K562 (cell line): ENCODE results near the gene CNOT4. TPM values are rescaled to one million over a fixed set of nuclear protein-coding genes. Genes with fewer than 3 reads are reported as not detected.
A peak's percentile ranks its signal among the peaks of the same experiment; 100 is the strongest.

Experiments used
- ATAC-seq: fragments of 200-7000 bp; cut with Tn5 transposase; 3 replicates; pipeline ENCODE4 v1.9.1; 2020; ENCODE audit warnings: moderate library complexity
- BruUV-seq: library from RNA; stranded (reverse); fragments of 400-500 nt; replicated peaks from 2 replicates; lab custom pipeline; 2021; lab: Mats Ljungman, UMichigan
- CTCF ChIA-PET: fragments of 300-600 bp; formaldehyde crosslinking; extraction: SDS; loops from one replicate; lab custom pipeline; 2021; ENCODE audit warnings: low intra/inter-chr PET ratio; lab: Yijun Ruan, JAX
- POLR2A ChIA-PET: fragments of 300-600, 350-650 bp; sonication (Branson Sonifier 250); formaldehyde crosslinking; extraction: SDS; loops from one replicate; lab custom pipeline; 2021; ENCODE audit warnings: antibody characterized with exemption, inconsistent platforms; lab: Yijun Ruan, JAX
- DNase-seq, 4 experiments: peaks; one replicate each; pipeline versions ENCODE4 v3.0.0 to v3.0.0-alpha.2; 2011 to 2018; ENCODE audit warnings: low spot score in 3 of 4, mixed read lengths in 3 of 4; ENCODE audit errors: extremely low read depth in 1 of 4
- FAIRE-seq: peaks from 2 replicates; lab custom pipeline; 2011; peaks lifted over from hg19 to GRCh38; lab: Jason Lieb, UNC
- H2AFZ ChIP-seq: 2 replicates; pipeline ENCODE4 v1.6.0; 2011; ENCODE audit warnings: low read depth, low read length, control low read depth, inconsistent platforms
- H3K27ac ChIP-seq: fragments of 200-600 bp; 3 replicates; pipeline ENCODE4 v1.8.0; 2011; ENCODE audit warnings: low read depth, mild to moderate bottlenecking, control low read depth, inconsistent platforms, low read length, moderate library complexity, mixed read lengths; ENCODE audit errors: extremely low read depth
- H3K27me3 ChIP-seq, 2 experiments: fragments of 300-600 bp in 1 of 2; 2 replicates in 1 of 2; 3 replicates in 1 of 2; pipeline versions ENCODE4 v1.6.0 to v1.8.0; 2011; ENCODE audit warnings: inconsistent platforms in 2 of 2, low read length in 2 of 2, mild to moderate bottlenecking in 1 of 2, mixed read lengths in 1 of 2, moderate library complexity in 1 of 2; ENCODE audit not compliant: control insufficient read depth in 2 of 2, insufficient read depth in 2 of 2
- H3K36me3 ChIP-seq: fragments of 300-600 bp; 3 replicates; pipeline ENCODE4 v1.8.0; 2011; ENCODE audit warnings: mild to moderate bottlenecking, low read length, inconsistent platforms; ENCODE audit not compliant: control insufficient read depth, insufficient read depth
- H3K4me1 ChIP-seq, 2 experiments: fragments of 200-600 bp in 1 of 2; replicated peaks in 1 of 2; 2 replicates in 1 of 2; 3 replicates in 1 of 2; pipeline versions ENCODE4 v1.5.1 to v1.8.0; 2011; ENCODE audit warnings: inconsistent platforms in 2 of 2, low read length in 2 of 2, mild to moderate bottlenecking in 1 of 2, mixed read lengths in 1 of 2, moderate library complexity in 1 of 2; ENCODE audit not compliant: control insufficient read depth in 2 of 2, insufficient read depth in 2 of 2
- H3K4me2 ChIP-seq: 2 replicates; pipeline ENCODE4 v1.6.1; 2011; ENCODE audit warnings: low read length, control low read depth, inconsistent platforms, mixed read lengths; ENCODE audit not compliant: insufficient read depth
- H3K4me3 ChIP-seq: fragments of 200-600 bp; sonication (generic), shearing (Covaris generic); 2 replicates; pipeline ENCODE4 v1.5.1; 2016; ENCODE audit warnings: control low read depth, inconsistent platforms
- H3K79me2 ChIP-seq: fragments of 200-600 bp; 3 replicates; pipeline ENCODE4 v1.8.0; 2011; ENCODE audit warnings: low read length, inconsistent platforms; ENCODE audit not compliant: control insufficient read depth, insufficient read depth
- H3K9ac ChIP-seq, 2 experiments: 2 replicates each; pipeline versions ENCODE4 v1.6.0 to v1.6.1; 2011; ENCODE audit warnings: low read depth in 2 of 2, low read length in 2 of 2, control low read depth in 1 of 2, inconsistent platforms in 1 of 2, mild to moderate bottlenecking in 1 of 2, mixed read lengths in 1 of 2; ENCODE audit not compliant: insufficient read depth in 1 of 2
- H3K9me1 ChIP-seq: one replicate; pipeline ENCODE4 v1.6.0; 2011; ENCODE audit warnings: inconsistent platforms, mild to moderate bottlenecking, low read length, moderate library complexity; ENCODE audit not compliant: control insufficient read depth, insufficient read depth
- H3K9me3 ChIP-seq: replicated peaks from 2 replicates; pipeline ENCODE4 v1.5.1; 2011; ENCODE audit warnings: low read depth, low read length, inconsistent platforms; ENCODE audit not compliant: control insufficient read depth, insufficient read depth
- H4K20me1 ChIP-seq: replicated peaks from 2 replicates; pipeline ENCODE4 v1.6.1; 2011; ENCODE audit warnings: low read length, inconsistent platforms, mixed read lengths; ENCODE audit not compliant: control insufficient read depth, insufficient read depth
- C11orf30 ChIP-seq: fragments of 450-650 bp; IDR thresholded peaks from 2 replicates; pipeline ENCODE4 v1.6.1; 2016; ENCODE audit warnings: low read depth, mild to moderate bottlenecking
- EP400 ChIP-seq: fragments of 450-650 bp; IDR thresholded peaks from 2 replicates; pipeline ENCODE4 v1.6.1; 2017; ENCODE audit warnings: antibody characterized with exemption, mild to moderate bottlenecking, moderate library complexity
- ETV5 ChIP-seq: sonication (generic); formaldehyde crosslinking; IDR thresholded peaks from 2 replicates; pipeline ENCODE4 v1.4.0; 2020; ENCODE audit warnings: low read depth, mild to moderate bottlenecking, missing genetic modification reagents
- ETV6 ChIP-seq, 3 experiments: fragments of 150-350 bp in 1 of 3; sonication (generic) in 1 of 3; formaldehyde crosslinking in 1 of 3; IDR thresholded peaks; 2 replicates each; pipeline versions ENCODE4 v1.6.1 to v1.8.0; 2014 to 2022; ENCODE audit warnings: borderline replicate concordance in 2 of 3, low read depth in 2 of 3, antibody characterized with exemption in 1 of 3, low read length in 1 of 3, mild to moderate bottlenecking in 1 of 3, missing genetic modification reagents in 1 of 3
- HDAC1 ChIP-seq, 2 experiments: fragments of 450-650 bp; IDR thresholded peaks; 2 replicates each; pipeline ENCODE4 v1.6.1; 2016 to 2017; ENCODE audit warnings: inconsistent platforms in 1 of 2, mild to moderate bottlenecking in 1 of 2, moderate library complexity in 1 of 2
- MYNN ChIP-seq, 2 experiments: sonication (generic); formaldehyde crosslinking in 1 of 2; IDR thresholded peaks; 2 replicates each; pipeline versions ENCODE4 v1.5.0 to v1.6.1; 2016 to 2020; ENCODE audit warnings: antibody characterized with exemption in 1 of 2, missing genetic modification reagents in 1 of 2
- PHB ChIP-seq: fragments of 250-450 bp; sonication (Bioruptor Pico); IDR thresholded peaks from 2 replicates; pipeline ENCODE4 v1.5.0; 2021
- SOX6 ChIP-seq: fragments of 450-650 bp; IDR thresholded peaks from 2 replicates; pipeline ENCODE4 v1.6.1; 2014; ENCODE audit warnings: mild to moderate bottlenecking
- ZNF263 ChIP-seq: sonication (generic); formaldehyde crosslinking; IDR thresholded peaks from 2 replicates; pipeline ENCODE4 v1.8.0; 2022; ENCODE audit warnings: mild to moderate bottlenecking, missing genetic modification reagents, borderline replicate concordance
- WGBS: fragments of 100-300 bp; shearing (Covaris generic); methylation state at CpG from one replicate; pipeline ENCODE4 v1.1.6; 2016; ENCODE audit warnings: low coverage, mixed read lengths; ENCODE audit not compliant: insufficient coverage; ENCODE audit errors: missing lambda C conversion rate; 5-methylcytosine and 5-hydroxymethylcytosine counted together
- in situ Hi-C: fragments of 300-500 bp; cut with MboI; formaldehyde crosslinking; loops from 4 replicates; pipeline ENCODE4 v1.15.0; 2018; ENCODE audit warnings: inconsistent platforms, mixed read lengths
- intact Hi-C: fragments of 100-400 bp; cut with micrococcal nuclease; formaldehyde crosslinking; loops from 2 replicates; pipeline ENCODE4 v1.14.2; 2022
- polyA plus RNA-seq, 8 experiments: library from polyadenylated mRNA; depleted of rRNA in 4 of 8; stranded (reverse) in 5 of 8; unstranded in 3 of 8; fragments of >200 nt; fragmentation: Nextera tagmentation in 2 of 8; fragmentation: Illumina TruSeq in 1 of 8; extraction: Ambion mirVana in 2 of 8; extraction: Trizol in 1 of 8; gene quantifications; 2 replicates each; pipeline versions ENCODE4 v1.2.1 to v1.2.3, GENCODE V29; 2011 to 2014; ENCODE audit warnings: inconsistent platforms in 1 of 8, missing spikeins in 1 of 8
- total RNA-seq, 7 experiments: library from RNA; depleted of rRNA in 6 of 7; stranded (reverse); fragments of >200 nt in 6 of 7; fragmentation: Illumina TruSeq in 2 of 7; extraction: Trizol in 2 of 7; gene quantifications; 2 replicates each; pipeline versions ENCODE4 v1.2.1 to v1.2.3, GENCODE V29; 2011 to 2021; ENCODE audit warnings: low replicate concordance in 1 of 7
- TF ChIP-seq, protein P1 (sequence below): fragments of 450-650 bp; IDR thresholded peaks from 2 replicates; pipeline ENCODE4 v1.6.1; 2017; ENCODE audit warnings: mild to moderate bottlenecking, moderate library complexity

Gene CNOT4
- total and polyA plus RNA-seq, 9 of the 15 experiments (the other 6 are each of a cell fraction or from before 2014, with no cell fraction given): 8.6 to 24.1 (median 15.4) TPM

DNA sequence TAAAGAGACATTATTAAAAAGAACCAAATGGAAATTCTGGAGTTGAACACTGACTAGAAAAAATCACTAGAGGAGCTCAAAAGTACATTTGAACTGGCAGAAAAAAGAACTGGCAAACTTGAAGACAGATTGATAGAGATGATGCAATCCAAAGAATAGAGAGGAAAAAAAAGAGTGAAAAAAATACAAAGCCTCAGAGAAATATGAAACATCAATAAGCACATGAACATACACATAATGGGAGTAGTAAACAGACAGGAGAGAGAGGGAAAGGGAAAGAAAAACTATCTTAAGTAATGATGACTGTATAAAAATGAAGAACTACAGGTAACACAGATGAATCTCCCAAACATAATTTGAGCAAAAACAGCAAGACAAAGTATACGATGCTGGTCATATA, 61.1 kb downstream of the CNOT4 start (continued):
- peak; percentile 39; the same call in 1 of the 2 replicates for TF ChIP-seq C11orf30
- no peak for TF ChIP-seq ZNF263
- TF ChIP-seq, all 486 proteins: peak for 27

DNA sequence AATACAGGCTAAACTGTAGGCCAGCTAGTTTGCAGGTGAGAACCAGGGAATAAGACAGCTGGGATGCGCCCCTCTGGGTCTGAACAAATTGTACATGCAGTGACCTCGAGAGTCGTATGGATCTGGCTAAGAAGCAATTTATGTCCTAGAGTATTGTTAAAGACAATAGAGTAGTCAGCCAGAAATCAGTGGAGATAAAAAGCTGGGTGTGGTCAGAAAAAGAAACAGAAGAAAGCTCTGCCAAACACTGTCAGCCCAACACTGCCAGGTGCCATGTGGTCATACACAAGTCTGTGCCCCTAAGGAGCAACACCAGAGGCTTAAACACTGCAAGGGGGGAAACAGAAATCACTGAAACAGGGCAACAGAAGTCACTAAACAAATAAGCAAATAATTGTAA, 62.2 kb downstream of the CNOT4 start:
- Histone ChIP-seq H2AFZ (no peak overlapping the region), H3K27me3 (no peaks in the 10 kb centered on the region), H3K4me2 (no peak overlapping the region), H3K79me2 (peaks cover 36% of the 10 kb centered on the region), H3K4me3 (no peak overlapping the region), H3K9ac (no peak overlapping the region), H3K9me1 (no peaks in the 10 kb centered on the region), H3K27ac (no peak overlapping the region), H4K20me1 (peaks cover 6% of the 10 kb centered on the region), H3K9me3 (no peaks in the 10 kb centered on the region), H3K4me1 (peaks cover 0 to 4% of the 10 kb centered on the region in 2 experiments; a peak in 1 of 5 replicates), H3K36me3 (no peaks in the 10 kb centered on the region)
- DNase-seq (no peak), ATAC-seq (peak; percentile 10; the same call in 2 of the 3 replicates), FAIRE-seq (no peak)
- ChIA-PET CTCF (no interaction called here), POLR2A (interaction anchor here (0.8 to 1.2 kb wide), 4 partner anchors 13 to 29 kb away, joined by 3 to 5 read pairs (median 4); no protein-coding TSS in a partner anchor)
- in situ Hi-C loops (no loop called here), intact Hi-C loops (no loop called here)
- TF ChIP-seq ETV6 (IDR thresholded peaks at IDR 0.05; ENCODE audit: borderline replicate concordance in 1 of 2, low read depth in 2 of 2, low read length in 1 of 2): no peak
- no peak for TF ChIP-seq ETV6 (CRISPR knock-in tag; IDR thresholded peaks at IDR 0.05; ENCODE audit: borderline replicate concordance)
- TF ChIP-seq ETV5 (CRISPR knock-in tag): no peak
- no peak for TF ChIP-seq MYNN (IDR thresholded peaks at IDR 0.05)
- TF ChIP-seq MYNN (CRISPR knock-in tag; IDR thresholded peaks at IDR 0.05): no peak
- no peak for TF ChIP-seq EP400
- peak; percentile 47; the same call in 1 of the 2 replicates for TF ChIP-seq SOX6
- TF ChIP-seq HDAC1 (IDR thresholded peaks at IDR 0.05): no peak
- no peak for TF ChIP-seq PHB
- TF ChIP-seq, protein P1, sequence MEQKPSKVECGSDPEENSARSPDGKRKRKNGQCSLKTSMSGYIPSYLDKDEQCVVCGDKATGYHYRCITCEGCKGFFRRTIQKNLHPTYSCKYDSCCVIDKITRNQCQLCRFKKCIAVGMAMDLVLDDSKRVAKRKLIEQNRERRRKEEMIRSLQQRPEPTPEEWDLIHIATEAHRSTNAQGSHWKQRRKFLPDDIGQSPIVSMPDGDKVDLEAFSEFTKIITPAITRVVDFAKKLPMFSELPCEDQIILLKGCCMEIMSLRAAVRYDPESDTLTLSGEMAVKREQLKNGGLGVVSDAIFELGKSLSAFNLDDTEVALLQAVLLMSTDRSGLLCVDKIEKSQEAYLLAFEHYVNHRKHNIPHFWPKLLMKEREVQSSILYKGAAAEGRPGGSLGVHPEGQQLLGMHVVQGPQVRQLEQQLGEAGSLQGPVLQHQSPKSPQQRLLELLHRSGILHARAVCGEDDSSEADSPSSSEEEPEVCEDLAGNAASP: no peak
- BruUV-seq: no TSS peak
- 59% methylated on average over 3 of the region's 3 CpGs for WGBS
